Tibial artery (tissue), 4 donors: ENCODE measurements around the gene LCE1F.

ENCODE experiments used
- DNase-seq, 2 donors: peaks; one replicate each; pipeline ENCODE4 v3.0.0-alpha.2; 2019
- H3K27ac ChIP-seq, 2 donors: fragments of 200-600 bp; sonication (generic) in 1 of 2; 1 replicate in 1 of 2; 2 replicates in 1 of 2; pipeline ENCODE4 v1.5.1; 2018 to 2019; ENCODE audit warnings: mild to moderate bottlenecking in 1 of 2
- H3K27me3 ChIP-seq, 2 donors: fragments of 200-600 bp; sonication (generic) in 1 of 2; one replicate each; pipeline versions ENCODE4 v1.5.1 to v1.6.0; 2016 to 2019
- H3K36me3 ChIP-seq, 3 donors: fragments of 200-600 bp; sonication (generic) in 2 of 3; one replicate each; pipeline ENCODE4 v1.5.1; 2016 to 2019; ENCODE audit warnings: mild to moderate bottlenecking in 2 of 3
- H3K4me1 ChIP-seq, 4 donors: fragments of 200-600 bp; sonication (generic) in 2 of 4; 1 replicate in 3 of 4; 2 replicates in 1 of 4; pipeline ENCODE4 v1.5.1; 2016 to 2019
- H3K4me3 ChIP-seq, 2 donors: fragments of 200-600 bp; sonication (generic) in 1 of 2; 1 replicate in 1 of 2; 2 replicates in 1 of 2; pipeline ENCODE4 v1.5.1; 2018 to 2019; ENCODE audit warnings: mild to moderate bottlenecking in 2 of 2
- H3K9me3 ChIP-seq, 3 donors: fragments of 200-600 bp; sonication (generic) in 1 of 3; one replicate each; pipeline ENCODE4 v1.5.1; 2016 to 2019
- intact Hi-C: fragments of 100-400 bp; cut with DNase I; formaldehyde crosslinking; loops from one replicate; pipeline ENCODE4 v1.15.0; 2023; ENCODE audit warnings: low total_unique reads
- TF ChIP-seq, protein P1 (sequence below), 2 experiments: fragments of 200-600 bp in 1 of 2; fragments of 450-650 bp in 1 of 2; IDR thresholded peaks; one replicate each; pipeline ENCODE4 v1.5.1; 2017 to 2019; ENCODE audit warnings: antibody characterized with exemption in 2 of 2, mild to moderate bottlenecking in 1 of 2, moderate library complexity in 1 of 2

LCE1F gene

DNA sequence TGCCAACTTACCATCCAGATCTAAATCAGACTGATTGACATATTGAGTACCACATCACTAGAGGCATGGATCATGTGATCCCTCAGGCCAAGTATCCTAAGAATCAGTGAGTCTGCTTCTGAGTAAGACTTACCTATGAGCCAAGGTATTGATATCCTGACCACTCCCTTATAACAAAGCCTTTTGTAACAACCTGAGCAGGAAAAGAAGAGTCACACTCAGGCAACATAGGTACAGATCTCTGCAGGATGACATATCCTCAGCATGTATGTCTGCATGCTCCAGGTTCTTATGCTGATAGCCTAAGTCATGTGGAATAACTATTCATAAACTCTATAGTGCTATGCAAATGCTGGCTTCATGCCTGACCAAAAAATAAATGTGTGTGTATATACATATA is 50.0 kb downstream of the LCE1F start:
- Histone ChIP-seq H3K4me1 (no peaks in the 10 kb centered on the region), H3K36me3 (no peaks in the 10 kb centered on the region), H3K27ac (no peak overlapping the region), H3K4me3 (no peak overlapping the region), H3K27me3 (no peaks in the 10 kb centered on the region), H3K9me3 (no peaks in the 10 kb centered on the region)
- no peak for DNase-seq
- TF ChIP-seq, protein P1, sequence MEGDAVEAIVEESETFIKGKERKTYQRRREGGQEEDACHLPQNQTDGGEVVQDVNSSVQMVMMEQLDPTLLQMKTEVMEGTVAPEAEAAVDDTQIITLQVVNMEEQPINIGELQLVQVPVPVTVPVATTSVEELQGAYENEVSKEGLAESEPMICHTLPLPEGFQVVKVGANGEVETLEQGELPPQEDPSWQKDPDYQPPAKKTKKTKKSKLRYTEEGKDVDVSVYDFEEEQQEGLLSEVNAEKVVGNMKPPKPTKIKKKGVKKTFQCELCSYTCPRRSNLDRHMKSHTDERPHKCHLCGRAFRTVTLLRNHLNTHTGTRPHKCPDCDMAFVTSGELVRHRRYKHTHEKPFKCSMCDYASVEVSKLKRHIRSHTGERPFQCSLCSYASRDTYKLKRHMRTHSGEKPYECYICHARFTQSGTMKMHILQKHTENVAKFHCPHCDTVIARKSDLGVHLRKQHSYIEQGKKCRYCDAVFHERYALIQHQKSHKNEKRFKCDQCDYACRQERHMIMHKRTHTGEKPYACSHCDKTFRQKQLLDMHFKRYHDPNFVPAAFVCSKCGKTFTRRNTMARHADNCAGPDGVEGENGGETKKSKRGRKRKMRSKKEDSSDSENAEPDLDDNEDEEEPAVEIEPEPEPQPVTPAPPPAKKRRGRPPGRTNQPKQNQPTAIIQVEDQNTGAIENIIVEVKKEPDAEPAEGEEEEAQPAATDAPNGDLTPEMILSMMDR (IDR thresholded peaks at IDR 0.05): no peak
- intact Hi-C loops: no loop called here
